HEK293 (cell line): ENCODE data around the gene ITGA7.

Source experiments
- GLI2 ChIP-seq: fragments of 450-650 bp; formaldehyde crosslinking; IDR thresholded peaks from 2 replicates; pipeline ENCODE4; 2017; ENCODE audit warnings: missing biosample characterization, missing genetic modification characterization, low read depth, borderline replicate concordance
- OSR2 ChIP-seq: fragments of 450-650 bp; formaldehyde crosslinking; IDR thresholded peaks from 2 replicates; pipeline ENCODE4 v1.5.1; 2016; ENCODE audit warnings: missing biosample characterization, missing genetic modification characterization
- PRDM6 ChIP-seq: fragments of 450-650 bp; formaldehyde crosslinking; IDR thresholded peaks from 2 replicates; pipeline ENCODE4 v1.5.1; 2017; ENCODE audit warnings: missing biosample characterization, missing genetic modification characterization
- SALL2 ChIP-seq: fragments of 450-650 bp; formaldehyde crosslinking; IDR thresholded peaks from 2 replicates; pipeline ENCODE4 v1.5.0; 2017; ENCODE audit warnings: missing biosample characterization, mild to moderate bottlenecking, missing genetic modification characterization, borderline replicate concordance
- SETDB1 ChIP-seq: IDR thresholded peaks from one replicate; pipeline ENCODE4 v1.6.1; 2017; ENCODE audit warnings: mild to moderate bottlenecking, low read length, moderate library complexity, mixed read lengths; ENCODE audit not compliant: insufficient read length
- ZBTB21 ChIP-seq: fragments of 450-650 bp; formaldehyde crosslinking; IDR thresholded peaks from 2 replicates; pipeline ENCODE4 v1.5.1; 2017; ENCODE audit warnings: missing biosample characterization, missing genetic modification characterization
- ZBTB48 ChIP-seq: fragments of 450-650 bp; formaldehyde crosslinking; IDR thresholded peaks from 2 replicates; pipeline ENCODE4 v1.5.1; 2016; ENCODE audit warnings: missing biosample characterization, missing genetic modification characterization
- ZFHX2 ChIP-seq: fragments of 450-650 bp; formaldehyde crosslinking; conservative IDR thresholded peaks from 2 replicates; pipeline ENCODE4 v1.5.1; 2016; ENCODE audit warnings: missing biosample characterization, missing genetic modification characterization
- ZNF10 ChIP-seq: fragments of 450-650 bp; formaldehyde crosslinking; IDR thresholded peaks from 2 replicates; pipeline ENCODE4 v1.5.1; 2017; ENCODE audit warnings: missing biosample characterization, missing genetic modification characterization
- ZNF169 ChIP-seq: fragments of 450-650 bp; formaldehyde crosslinking; IDR thresholded peaks from 2 replicates; pipeline ENCODE4 v1.5.1; 2016; ENCODE audit warnings: missing biosample characterization, missing genetic modification characterization
- ZNF174 ChIP-seq: fragments of 450-650 bp; formaldehyde crosslinking; IDR thresholded peaks from 2 replicates; pipeline ENCODE4 v1.5.0; 2017; ENCODE audit warnings: missing biosample characterization, mild to moderate bottlenecking, missing genetic modification characterization
- ZNF184 ChIP-seq: fragments of 450-650 bp; IDR thresholded peaks from 2 replicates; pipeline ENCODE4 v1.5.1; 2018; ENCODE audit warnings: missing biosample characterization, mild to moderate bottlenecking, missing genetic modification characterization
- ZNF248 ChIP-seq: fragments of 450-650 bp; formaldehyde crosslinking; IDR thresholded peaks from 2 replicates; pipeline ENCODE4 v1.5.1; 2017; ENCODE audit warnings: missing biosample characterization, missing genetic modification characterization
- ZNF311 ChIP-seq: fragments of 450-650 bp; formaldehyde crosslinking; IDR thresholded peaks from 2 replicates; pipeline ENCODE4 v1.5.1; 2017; ENCODE audit warnings: missing biosample characterization, missing genetic modification characterization, borderline replicate concordance
- ZNF341 ChIP-seq: fragments of 450-650 bp; formaldehyde crosslinking; IDR thresholded peaks from 2 replicates; pipeline ENCODE4; 2016; ENCODE audit warnings: low read depth, missing biosample characterization, missing genetic modification characterization
- ZNF391 ChIP-seq: fragments of 450-650 bp; formaldehyde crosslinking; IDR thresholded peaks from 2 replicates; pipeline ENCODE4 v1.5.1; 2016; ENCODE audit warnings: low read depth, missing biosample characterization, missing genetic modification characterization, borderline replicate concordance
- ZNF416 ChIP-seq: fragments of 450-650 bp; formaldehyde crosslinking; IDR thresholded peaks from 2 replicates; pipeline ENCODE4 v1.5.1; 2016; ENCODE audit warnings: missing biosample characterization, missing genetic modification characterization
- ZNF501 ChIP-seq: fragments of 450-650 bp; formaldehyde crosslinking; IDR thresholded peaks from 2 replicates; pipeline ENCODE4 v1.5.1; 2016; ENCODE audit warnings: missing biosample characterization, missing genetic modification characterization
- ZNF510 ChIP-seq: fragments of 450-650 bp; formaldehyde crosslinking; IDR thresholded peaks from 2 replicates; pipeline ENCODE4 v1.5.1; 2018; ENCODE audit warnings: mild to moderate bottlenecking, missing genetic modification characterization, missing biosample characterization; ENCODE audit not compliant: insufficient replicate concordance
- ZNF529 ChIP-seq: fragments of 450-650 bp; formaldehyde crosslinking; IDR thresholded peaks from 2 replicates; pipeline ENCODE4 v1.5.1; 2017; ENCODE audit warnings: missing genetic modification characterization, missing biosample characterization; ENCODE audit not compliant: insufficient replicate concordance
- ZNF626 ChIP-seq: fragments of 450-650 bp; sonication (Bioruptor Pico); formaldehyde crosslinking; IDR thresholded peaks from 2 replicates; pipeline ENCODE4 v1.5.1; 2018; ENCODE audit warnings: missing biosample characterization, missing genetic modification characterization, inconsistent platforms
- ZNF658 ChIP-seq: fragments of 450-650 bp; formaldehyde crosslinking; IDR thresholded peaks from 2 replicates; pipeline ENCODE4; 2016; ENCODE audit warnings: missing biosample characterization, missing genetic modification characterization
- ZNF670 ChIP-seq: fragments of 450-650 bp; formaldehyde crosslinking; IDR thresholded peaks from 2 replicates; pipeline ENCODE4 v1.5.1; 2016; ENCODE audit warnings: missing biosample characterization, missing genetic modification characterization, low read depth
- ZNF76 ChIP-seq: fragments of 450-650 bp; formaldehyde crosslinking; IDR thresholded peaks from 2 replicates; pipeline ENCODE4; 2016; ENCODE audit warnings: low read depth, missing biosample characterization, missing genetic modification characterization, borderline replicate concordance
- ZNF777 ChIP-seq: fragments of 450-650 bp; formaldehyde crosslinking; IDR thresholded peaks from 2 replicates; pipeline ENCODE4 v1.5.1; 2017; ENCODE audit warnings: missing biosample characterization, missing genetic modification characterization, borderline replicate concordance
- ZSCAN16 ChIP-seq: fragments of 450-650 bp; formaldehyde crosslinking; IDR thresholded peaks from 2 replicates; pipeline ENCODE4 v1.5.1; 2016; ENCODE audit warnings: missing biosample characterization, missing genetic modification characterization
- TF ChIP-seq, protein P1 (sequence below): fragments of 450-650 bp; formaldehyde crosslinking; IDR thresholded peaks from 2 replicates; pipeline ENCODE4 v1.5.1; 2016; ENCODE audit warnings: missing biosample characterization, missing genetic modification characterization
- TF ChIP-seq, protein P2 (sequence below): fragments of 450-650 bp; formaldehyde crosslinking; IDR thresholded peaks from 2 replicates; pipeline ENCODE4 v1.5.1; 2016; ENCODE audit warnings: missing biosample characterization, missing genetic modification characterization
- TF ChIP-seq, protein P3 (sequence below): fragments of 450-650 bp; formaldehyde crosslinking; IDR thresholded peaks from 2 replicates; pipeline ENCODE4 v1.5.1; 2016; ENCODE audit warnings: missing biosample characterization, missing genetic modification characterization

ITGA7 gene

GRCh38 chr12:55728939-55729818, 21.5 kb upstream of the ITGA7 start, which contains the start of gene CD63 (continued):
- TF ChIP-seq ZNF626 (tag by site-specific recombination) (no peak), ZNF184 (tag by site-specific recombination) (no peak), ZNF248 (no peak), PRDM6 (tag by site-specific recombination) (no peak), ZNF529 (no peak), ZNF658 (tag by site-specific recombination) (no peak), ZNF670 (no peak), ZNF311 (no peak), ZFHX2 (tag by site-specific recombination) (peak; percentile 92), ZSCAN16 (tag by site-specific recombination) (no peak), ZBTB48 (tag by site-specific recombination) (peak; percentile 64; the same call in 1 of the 2 replicates), ZNF510 (tag by site-specific recombination) (no peak), ZNF391 (tag by site-specific recombination) (peak; percentile 67; the same call in 1 of the 2 replicates), ZNF341 (tag by site-specific recombination) (peak; percentile 57), ZNF10 (tag by site-specific recombination) (no peak), GLI2 (no peak), SETDB1 (no peak), ZNF169 (no peak), ZNF76 (peak; percentile 42; the same call in 1 of the 2 replicates), ZNF174 (tag by site-specific recombination) (no peak), OSR2 (tag by site-specific recombination) (peak; percentile 8; the same call in 1 of the 2 replicates), ZBTB21 (tag by site-specific recombination) (peak; percentile 62; the same call in 1 of the 2 replicates), ZNF777 (tag by site-specific recombination) (no peak), ZNF501 (tag by site-specific recombination) (peak; percentile 78), SALL2 (tag by site-specific recombination) (no peak), ZNF416 (no peak)
- TF ChIP-seq, protein P1, sequence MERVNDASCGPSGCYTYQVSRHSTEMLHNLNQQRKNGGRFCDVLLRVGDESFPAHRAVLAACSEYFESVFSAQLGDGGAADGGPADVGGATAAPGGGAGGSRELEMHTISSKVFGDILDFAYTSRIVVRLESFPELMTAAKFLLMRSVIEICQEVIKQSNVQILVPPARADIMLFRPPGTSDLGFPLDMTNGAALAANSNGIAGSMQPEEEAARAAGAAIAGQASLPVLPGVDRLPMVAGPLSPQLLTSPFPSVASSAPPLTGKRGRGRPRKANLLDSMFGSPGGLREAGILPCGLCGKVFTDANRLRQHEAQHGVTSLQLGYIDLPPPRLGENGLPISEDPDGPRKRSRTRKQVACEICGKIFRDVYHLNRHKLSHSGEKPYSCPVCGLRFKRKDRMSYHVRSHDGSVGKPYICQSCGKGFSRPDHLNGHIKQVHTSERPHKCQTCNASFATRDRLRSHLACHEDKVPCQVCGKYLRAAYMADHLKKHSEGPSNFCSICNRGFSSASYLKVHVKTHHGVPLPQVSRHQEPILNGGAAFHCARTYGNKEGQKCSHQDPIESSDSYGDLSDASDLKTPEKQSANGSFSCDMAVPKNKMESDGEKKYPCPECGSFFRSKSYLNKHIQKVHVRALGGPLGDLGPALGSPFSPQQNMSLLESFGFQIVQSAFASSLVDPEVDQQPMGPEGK (tag by site-specific recombination) = peak; percentile 95
- TF ChIP-seq, protein P2, sequence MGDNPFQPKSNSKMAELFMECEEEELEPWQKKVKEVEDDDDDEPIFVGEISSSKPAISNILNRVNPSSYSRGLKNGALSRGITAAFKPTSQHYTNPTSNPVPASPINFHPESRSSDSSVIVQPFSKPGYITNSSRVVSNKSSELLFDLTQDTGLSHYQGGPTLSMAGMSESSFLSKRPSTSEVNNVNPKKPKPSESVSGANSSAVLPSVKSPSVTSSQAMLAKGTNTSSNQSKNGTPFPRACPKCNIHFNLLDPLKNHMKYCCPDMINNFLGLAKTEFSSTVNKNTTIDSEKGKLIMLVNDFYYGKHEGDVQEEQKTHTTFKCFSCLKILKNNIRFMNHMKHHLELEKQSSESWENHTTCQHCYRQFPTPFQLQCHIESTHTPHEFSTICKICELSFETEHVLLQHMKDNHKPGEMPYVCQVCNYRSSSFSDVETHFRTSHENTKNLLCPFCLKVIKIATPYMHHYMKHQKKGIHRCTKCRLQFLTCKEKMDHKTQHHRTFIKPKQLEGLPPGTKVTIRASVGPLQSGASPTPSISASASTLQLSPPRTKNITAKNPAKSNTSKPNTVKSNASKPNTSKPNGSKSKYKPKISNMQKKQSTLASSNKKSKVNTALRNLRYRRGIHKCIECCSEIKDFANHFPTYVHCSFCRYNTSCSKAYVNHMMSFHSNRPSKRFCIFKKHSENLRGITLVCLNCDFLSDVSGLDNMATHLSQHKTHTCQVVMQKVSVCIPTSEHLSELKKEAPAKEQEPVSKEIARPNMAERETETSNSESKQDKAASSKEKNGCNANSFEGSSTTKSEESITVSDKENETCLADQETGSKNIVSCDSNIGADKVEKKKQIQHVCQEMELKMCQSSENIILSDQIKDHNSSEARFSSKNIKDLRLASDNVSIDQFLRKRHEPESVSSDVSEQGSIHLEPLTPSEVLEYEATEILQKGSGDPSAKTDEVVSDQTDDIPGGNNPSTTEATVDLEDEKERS (tag by site-specific recombination) = no peak
- TF ChIP-seq, protein P3, sequence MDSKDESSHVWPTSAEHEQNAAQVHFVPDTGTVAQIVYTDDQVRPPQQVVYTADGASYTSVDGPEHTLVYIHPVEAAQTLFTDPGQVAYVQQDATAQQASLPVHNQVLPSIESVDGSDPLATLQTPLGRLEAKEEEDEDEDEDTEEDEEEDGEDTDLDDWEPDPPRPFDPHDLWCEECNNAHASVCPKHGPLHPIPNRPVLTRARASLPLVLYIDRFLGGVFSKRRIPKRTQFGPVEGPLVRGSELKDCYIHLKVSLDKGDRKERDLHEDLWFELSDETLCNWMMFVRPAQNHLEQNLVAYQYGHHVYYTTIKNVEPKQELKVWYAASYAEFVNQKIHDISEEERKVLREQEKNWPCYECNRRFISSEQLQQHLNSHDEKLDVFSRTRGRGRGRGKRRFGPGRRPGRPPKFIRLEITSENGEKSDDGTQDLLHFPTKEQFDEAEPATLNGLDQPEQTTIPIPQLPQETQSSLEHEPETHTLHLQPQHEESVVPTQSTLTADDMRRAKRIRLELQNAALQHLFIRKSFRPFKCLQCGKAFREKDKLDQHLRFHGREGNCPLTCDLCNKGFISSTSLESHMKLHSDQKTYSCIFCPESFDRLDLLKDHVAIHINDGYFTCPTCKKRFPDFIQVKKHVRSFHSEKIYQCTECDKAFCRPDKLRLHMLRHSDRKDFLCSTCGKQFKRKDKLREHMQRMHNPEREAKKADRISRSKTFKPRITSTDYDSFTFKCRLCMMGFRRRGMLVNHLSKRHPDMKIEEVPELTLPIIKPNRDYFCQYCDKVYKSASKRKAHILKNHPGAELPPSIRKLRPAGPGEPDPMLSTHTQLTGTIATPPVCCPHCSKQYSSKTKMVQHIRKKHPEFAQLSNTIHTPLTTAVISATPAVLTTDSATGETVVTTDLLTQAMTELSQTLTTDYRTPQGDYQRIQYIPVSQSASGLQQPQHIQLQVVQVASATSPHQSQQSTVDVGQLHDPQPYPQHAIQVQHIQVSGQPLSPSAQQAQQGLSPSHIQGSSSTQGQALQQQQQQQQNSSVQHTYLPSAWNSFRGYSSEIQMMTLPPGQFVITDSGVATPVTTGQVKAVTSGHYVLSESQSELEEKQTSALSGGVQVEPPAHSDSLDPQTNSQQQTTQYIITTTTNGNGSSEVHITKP (tag by site-specific recombination) = peak; percentile 84
